GM08714 (cell line): ENCODE measurements around the gene MAP3K6.

Experiments used
- H3K4me3 ChIP-seq: fragments of 200-500 bp; sonication (Bioruptor generic); 2 replicates; pipeline ENCODE4 v1.5.1; 2014; ENCODE audit warnings: mild to moderate bottlenecking, low read length, inconsistent platforms
- ZNF274 ChIP-seq: IDR thresholded peaks from 2 replicates; pipeline ENCODE4 v1.6.1; 2012; ENCODE audit warnings: mild to moderate bottlenecking, low read depth, low read length

MAP3K6 gene

GRCh38 chr1:27348861-27349783 lies 17.6 kb downstream of the MAP3K6 start:
- no peak overlapping the region for H3K4me3 ChIP-seq
- no peak for TF ChIP-seq ZNF274

GRCh38 chr1:27346991-27347624 lies 19.7 kb downstream of the MAP3K6 start:
- no peak overlapping the region for H3K4me3 ChIP-seq
- no peak for TF ChIP-seq ZNF274

- no peak overlapping the region for H3K4me3 ChIP-seq
- no peak for TF ChIP-seq ZNF274
Observed at GRCh38 chr1:27346357-27346756, 20.4 kb downstream of the MAP3K6 start.

- H3K4me3 ChIP-seq: no peak overlapping the region
- TF ChIP-seq ZNF274: no peak
Observed at GRCh38 chr1:27345272-27345671, 21.5 kb downstream of the MAP3K6 start.

GRCh38 chr1:27343639-27344025 lies 23.1 kb downstream of the MAP3K6 start:
- no peak for TF ChIP-seq ZNF274
- H3K4me3 ChIP-seq: peak overlapping the region; percentile 68; the same call in 1 of the 2 replicates

GRCh38 chr1:27342778-27343638 lies 23.8 kb downstream of the MAP3K6 start:
- H3K4me3 ChIP-seq: peak overlapping the region; percentile 68; the same call in 1 of the 2 replicates
- TF ChIP-seq ZNF274: no peak

- H3K4me3 ChIP-seq: peak overlapping the region; percentile 68; the same call in 1 of the 2 replicates
Observed at GRCh38 chr1:27342391-27342777, 24.4 kb downstream of the MAP3K6 start.

GRCh38 chr1:27341525-27342252 lies 25.1 kb downstream of the MAP3K6 start, which contains the start of gene SYTL1:
SYTL1 (plus strand) TSS chr1:27342022; CDS start chr1:27345335, 3,313 bp downstream.
- TF ChIP-seq ZNF274: no peak
- H3K4me3 ChIP-seq: peak within 1 kb of the TSS; percentile 68; the same call in 1 of the 2 replicates

More at GRCh38 chr1:27342391-27342777, 24.4 kb downstream of the MAP3K6 start:
- TF ChIP-seq ZNF274: no peak

- TF ChIP-seq ZNF274: no peak
- H3K4me3 ChIP-seq: no peak overlapping the region
Observed at GRCh38 chr1:27339213-27339612, 27.5 kb downstream of the MAP3K6 start.

GRCh38 chr1:27338751-27339150 lies 28.0 kb downstream of the MAP3K6 start:
- H3K4me3 ChIP-seq: no peak overlapping the region
- no peak for TF ChIP-seq ZNF274

GRCh38 chr1:27336756-27337155 lies 30.0 kb downstream of the MAP3K6 start:
- H3K4me3 ChIP-seq: no peak overlapping the region
- no peak for TF ChIP-seq ZNF274

GRCh38 chr1:27335506-27336422 lies 31.0 kb downstream of the MAP3K6 start:
- no peak for TF ChIP-seq ZNF274
- H3K4me3 ChIP-seq: no peak overlapping the region

- H3K4me3 ChIP-seq: no peak overlapping the region
- no peak for TF ChIP-seq ZNF274
Observed at GRCh38 chr1:27333717-27334279, 33.0 kb downstream of the MAP3K6 start.
